ENCODE data around the gene HRNR.

Gene HRNR

DNA sequence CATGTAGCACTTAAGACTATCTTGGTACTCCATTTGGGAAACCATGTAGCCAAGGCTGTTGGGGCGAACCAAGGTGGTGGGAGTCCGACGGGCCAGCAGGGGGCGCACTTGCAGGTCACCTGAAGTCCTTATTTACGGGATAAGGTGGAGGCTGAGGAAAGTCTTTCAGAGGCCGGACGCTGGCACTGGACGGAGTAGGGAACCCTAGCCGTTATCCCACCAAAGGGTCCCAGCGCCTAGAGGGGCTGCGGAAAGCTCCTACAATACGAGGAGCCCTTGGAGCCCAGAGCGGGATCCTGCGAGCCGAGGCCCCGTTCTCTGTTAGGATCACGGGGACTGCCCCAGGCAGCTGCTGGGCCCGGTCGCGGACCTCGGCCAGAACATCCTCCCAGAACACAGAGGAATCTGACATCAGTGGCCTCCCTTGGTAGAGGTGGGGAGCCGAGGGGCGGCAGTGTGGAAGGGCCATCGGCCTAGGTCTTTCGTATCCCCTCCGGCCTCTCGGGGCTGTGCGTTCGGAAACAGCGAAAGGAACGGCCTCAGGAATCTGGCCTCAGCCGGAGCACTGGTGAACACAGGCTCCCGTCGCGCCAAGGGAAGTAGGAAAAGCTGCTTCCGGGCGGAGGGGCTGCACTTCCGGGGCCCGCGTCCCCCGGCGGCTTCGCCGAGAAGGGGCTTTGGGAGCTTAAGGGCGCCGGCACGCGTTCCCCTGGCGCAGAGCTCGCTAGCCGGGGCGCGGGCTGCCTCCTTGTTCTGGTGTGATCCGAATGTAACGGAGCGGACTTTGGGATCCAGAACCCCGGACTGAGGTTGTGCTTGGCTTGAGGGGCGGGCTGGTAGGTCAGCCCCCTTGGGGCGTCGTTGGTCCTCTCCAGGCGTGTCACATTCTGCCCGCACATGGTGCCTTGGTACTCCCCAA lies 35.1 kb downstream of the HRNR start:
- DNase-seq (ENCODE audit: low read depth): peak; percentile 38

DNA sequence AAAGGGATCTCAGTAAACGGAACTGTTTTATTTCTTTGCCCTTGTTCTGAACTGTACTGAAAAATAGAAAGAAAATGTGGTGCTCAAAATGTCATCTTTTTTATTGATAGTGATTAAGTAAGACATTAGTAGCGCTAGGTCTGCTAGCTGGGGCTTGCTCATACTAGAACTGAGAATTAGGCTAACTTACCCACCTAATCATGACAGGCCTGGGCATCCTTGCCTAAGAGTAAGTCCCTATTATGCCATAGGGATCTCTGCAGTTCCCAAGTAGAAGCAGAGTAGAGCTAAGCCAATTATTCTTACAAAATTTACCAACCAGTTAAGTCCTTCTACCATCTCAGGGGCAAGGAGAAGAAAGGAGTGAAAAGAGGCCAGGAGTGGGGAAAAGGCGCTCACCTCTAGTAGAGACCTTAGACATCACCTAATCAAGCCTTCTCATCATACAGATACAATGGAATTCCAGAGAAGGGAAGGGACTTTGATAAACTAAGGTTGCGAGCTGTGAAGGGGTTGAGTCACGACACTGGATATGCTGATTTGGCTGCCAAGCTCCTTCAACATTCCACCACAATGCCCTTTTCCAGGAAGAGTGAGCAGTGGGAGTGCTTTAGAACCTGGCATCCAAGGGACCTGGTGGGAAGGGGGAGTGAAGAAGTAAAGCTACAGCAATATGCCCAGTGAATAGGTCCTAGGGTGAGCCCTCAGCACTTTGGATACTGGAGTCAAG lies 37.3 kb downstream of the HRNR start:
- no peak for DNase-seq (ENCODE audit: low read depth)

DNA sequence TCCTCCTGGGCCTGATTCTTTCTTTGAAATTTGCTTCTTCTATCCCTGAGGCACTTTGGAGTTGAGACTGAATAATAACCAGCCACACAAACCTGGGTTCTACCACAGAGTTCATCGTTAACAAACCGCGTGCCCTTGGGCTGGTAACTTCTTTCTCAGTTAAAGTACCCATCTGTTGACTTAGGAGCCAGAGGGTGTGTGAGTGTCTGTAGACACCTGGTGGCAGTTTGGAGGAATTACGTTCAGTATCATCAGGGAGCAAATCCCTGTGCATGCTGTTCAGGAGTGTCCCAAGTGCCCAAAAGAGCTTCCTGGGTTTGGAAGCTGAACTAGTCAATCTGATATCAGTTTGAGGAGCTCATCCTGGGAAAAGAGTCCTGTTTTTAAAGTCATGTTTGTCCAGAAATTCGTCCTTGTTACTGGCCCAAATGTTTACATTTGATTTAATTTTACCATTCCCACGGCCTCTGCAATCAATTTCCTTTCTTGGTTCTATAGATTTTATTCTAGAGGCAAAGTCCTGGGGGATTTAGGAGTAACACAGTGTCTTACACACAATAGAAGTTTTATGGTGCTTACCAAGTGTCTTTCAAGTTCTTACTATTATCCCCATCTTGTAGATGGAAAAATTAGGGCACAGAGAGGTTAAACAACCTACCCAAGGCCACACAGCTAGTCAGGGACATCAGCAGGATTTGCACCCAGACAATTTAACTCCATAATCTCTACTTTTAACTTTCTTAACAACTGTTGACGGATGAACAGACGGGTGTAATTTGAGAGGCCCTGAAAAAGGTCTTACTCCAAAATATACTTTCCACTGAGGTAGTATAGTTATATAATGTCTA lies 38.2 kb downstream of the HRNR start:
- peak; percentile 62 for DNase-seq (ENCODE audit: low read depth)

DNA sequence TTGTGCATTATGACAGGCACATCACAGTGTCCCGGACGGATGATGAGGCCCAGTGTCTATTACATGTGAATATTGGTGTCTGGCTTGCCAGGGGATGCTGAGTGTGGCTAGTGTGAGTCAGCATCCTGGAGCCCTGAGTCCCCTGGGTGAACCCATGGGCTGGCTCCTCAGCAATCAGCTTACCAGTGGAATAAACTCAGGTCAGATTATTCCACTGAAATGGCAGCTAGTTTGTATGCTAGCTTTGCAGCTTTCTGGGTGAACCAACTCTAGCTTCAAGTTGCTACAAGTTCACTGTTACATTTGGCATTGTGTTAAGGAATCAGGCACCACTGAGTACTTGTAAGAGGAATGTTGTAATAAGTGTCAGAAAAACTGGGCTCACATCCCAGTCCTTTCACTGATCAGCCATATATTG lies 41.0 kb downstream of the HRNR start:
- peak; percentile 42 for DNase-seq (ENCODE audit: low read depth)

DNA sequence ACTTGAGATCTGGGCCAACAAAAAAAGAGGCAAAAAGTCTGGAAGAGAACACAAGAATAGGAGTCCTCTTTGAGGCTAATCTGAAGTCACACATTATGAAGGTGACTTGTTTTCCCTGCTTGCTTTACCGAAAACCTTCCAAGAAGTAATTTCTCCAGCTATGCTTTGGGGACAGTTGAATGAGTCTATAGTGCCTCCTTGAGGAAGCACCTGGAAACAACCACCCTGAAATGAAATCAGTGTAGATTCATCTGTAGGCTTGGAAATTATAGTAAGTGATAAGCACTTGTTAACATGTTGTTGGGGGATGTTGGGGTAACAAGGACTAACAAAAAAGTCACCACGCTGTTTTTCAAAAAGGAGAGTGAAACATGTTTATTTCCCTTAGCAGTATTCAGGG lies 41.6 kb downstream of the HRNR start:
- DNase-seq (ENCODE audit: low read depth): peak; percentile 21

DNA sequence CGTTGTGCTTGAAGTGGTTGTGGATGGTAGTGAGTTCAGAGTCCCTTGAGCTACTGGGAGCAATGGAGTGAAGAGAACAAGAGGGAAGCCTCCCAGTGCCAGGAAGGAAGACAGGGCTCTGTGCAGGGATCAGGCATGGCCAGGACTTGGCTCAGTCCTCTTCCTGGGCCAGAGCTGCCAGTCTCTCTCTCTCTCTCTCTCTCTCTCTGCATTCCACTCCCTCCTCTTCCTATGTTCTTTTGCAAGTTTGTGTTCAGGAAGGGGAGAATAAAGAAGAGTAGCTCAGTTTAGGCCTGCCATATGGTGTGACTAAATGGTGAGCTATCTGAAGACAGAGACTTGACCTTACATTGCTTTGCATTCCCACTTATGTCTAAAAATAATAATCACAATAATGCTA lies 44.4 kb downstream of the HRNR start:
- no peak for DNase-seq (ENCODE audit: low read depth)

DNA sequence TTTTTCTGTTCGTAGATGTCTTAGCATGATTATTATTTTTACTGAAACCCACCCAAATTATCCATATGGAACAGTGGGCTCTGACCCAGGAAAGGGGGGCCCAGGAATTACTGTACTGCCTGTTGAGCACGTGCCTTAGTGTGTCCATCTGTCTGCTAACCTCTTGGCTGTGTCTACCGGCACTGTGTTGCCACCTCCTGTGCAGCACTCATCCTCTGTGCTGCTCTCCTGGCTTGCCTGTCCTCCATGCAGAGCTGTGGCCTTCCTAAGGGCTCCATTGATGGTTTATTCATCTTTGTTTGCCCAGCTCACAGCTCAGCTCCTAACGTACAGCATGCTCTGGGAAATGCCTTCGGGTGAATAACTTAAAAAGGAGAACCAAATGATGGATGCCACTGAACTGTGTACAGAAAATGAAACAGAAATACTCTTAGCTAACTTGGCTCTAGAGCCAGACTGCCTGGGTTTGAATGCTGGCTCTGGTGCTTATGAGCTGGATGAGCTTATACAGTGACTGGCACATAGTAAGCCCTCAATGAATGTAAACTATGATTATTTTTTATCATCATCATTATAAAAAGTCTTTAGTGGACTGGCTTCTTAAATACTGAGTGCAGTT lies 53.6 kb downstream of the HRNR start:
- no peak for DNase-seq (ENCODE audit: low read depth)

DNA sequence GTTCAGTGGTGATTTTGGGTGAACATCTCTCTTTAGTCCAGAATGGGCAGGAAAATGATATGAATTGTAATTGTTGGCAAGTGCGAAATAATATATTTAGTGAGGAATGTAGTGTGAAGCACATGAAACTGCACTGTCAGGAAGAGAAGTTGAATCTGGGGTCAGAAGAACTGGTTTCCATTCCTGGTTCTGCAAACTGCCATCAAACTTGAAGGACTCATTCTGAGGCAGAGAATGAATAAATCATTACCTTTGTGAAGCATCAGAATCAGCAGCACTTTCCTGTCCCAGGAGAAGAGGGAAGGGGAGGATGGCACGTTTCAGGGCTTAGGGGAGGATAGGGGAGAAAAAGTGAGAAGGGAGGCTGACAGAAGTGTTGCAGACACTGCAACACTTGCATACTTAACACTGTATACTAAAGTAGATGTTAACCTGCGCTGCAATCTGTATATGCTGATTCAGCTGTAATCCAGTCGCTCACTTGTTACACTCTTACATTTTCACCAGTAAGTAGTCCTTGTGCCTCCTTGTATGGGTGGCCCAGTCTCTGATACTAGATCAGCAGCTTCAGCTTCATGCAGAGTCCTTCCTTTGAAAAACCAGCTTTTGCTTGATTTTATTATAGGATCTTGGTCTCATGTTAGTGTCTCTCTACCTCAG lies 54.5 kb downstream of the HRNR start:
- no peak for DNase-seq (ENCODE audit: low read depth)

DNA sequence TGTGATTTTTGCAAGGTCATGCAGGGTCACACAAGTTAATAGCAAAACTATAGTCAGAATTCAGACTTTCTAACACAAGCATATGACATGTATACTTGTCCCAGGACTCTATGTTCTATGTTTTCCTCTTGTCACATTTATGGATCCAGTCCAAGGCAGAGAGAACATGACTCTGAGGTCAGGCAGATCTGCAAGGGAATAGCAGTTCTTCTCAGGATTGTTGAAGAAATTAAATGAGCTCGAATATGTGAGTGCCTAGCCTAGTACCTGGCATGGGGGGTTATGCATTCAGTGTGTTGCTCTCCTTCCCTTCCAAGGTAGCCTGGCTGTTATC lies 55.5 kb downstream of the HRNR start:
- peak; percentile 41 for DNase-seq (ENCODE audit: low read depth)

DNA sequence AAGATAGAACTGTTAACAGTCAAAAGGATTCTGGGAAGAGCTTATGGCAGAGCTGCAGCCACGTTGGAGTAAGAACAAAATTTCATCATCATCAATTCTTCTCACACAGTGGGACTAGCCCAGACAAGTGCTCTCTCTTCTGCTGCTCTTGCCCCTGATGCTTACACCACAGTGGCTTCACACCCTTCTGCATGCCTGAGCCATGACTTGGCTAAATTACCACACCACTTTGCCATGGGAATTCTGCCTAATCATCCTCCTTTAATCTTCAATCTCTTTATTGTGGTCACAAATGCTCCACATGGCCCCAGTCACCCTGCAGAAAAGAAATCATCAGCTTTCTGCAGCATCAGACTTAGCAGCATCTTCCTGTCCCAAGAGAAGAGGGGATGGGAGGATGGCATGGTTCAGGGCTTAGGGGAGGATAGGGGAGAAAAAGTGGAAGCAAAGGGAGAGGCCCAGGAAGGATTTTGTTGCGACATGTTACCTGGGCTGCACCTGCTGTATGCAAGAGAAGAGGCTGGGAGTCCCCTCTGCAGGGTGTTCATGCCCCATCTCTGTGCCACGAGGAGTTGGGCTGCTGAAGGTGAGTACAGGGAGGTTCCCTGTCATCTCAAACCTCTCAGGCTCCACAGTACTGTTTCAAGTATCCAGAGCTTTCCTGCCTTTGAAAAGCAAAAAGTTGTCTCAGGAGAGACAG lies 56.0 kb downstream of the HRNR start:
- DNase-seq (ENCODE audit: low read depth): peak; percentile 90

DNA sequence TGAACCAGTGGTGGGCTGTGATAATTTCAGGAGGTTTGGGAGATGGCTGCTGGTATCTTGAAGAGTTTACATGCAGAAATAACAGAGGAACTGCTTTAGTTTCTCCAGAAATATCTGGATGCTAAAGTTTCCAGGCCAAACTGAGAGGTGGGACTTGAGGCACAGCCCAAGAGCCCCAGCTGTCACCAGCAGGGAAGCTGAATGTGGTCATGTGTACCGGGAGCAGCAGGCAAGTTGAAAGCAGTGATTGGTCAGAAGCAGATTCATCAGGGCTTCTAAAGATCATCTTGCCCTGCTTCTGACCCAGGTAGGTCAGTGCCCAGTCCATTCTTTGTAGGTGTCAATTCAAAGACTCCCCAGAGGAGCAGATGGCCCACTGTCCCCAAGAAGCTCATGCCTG lies 57.0 kb downstream of the HRNR start:
- DNase-seq (ENCODE audit: low read depth): no peak

DNA sequence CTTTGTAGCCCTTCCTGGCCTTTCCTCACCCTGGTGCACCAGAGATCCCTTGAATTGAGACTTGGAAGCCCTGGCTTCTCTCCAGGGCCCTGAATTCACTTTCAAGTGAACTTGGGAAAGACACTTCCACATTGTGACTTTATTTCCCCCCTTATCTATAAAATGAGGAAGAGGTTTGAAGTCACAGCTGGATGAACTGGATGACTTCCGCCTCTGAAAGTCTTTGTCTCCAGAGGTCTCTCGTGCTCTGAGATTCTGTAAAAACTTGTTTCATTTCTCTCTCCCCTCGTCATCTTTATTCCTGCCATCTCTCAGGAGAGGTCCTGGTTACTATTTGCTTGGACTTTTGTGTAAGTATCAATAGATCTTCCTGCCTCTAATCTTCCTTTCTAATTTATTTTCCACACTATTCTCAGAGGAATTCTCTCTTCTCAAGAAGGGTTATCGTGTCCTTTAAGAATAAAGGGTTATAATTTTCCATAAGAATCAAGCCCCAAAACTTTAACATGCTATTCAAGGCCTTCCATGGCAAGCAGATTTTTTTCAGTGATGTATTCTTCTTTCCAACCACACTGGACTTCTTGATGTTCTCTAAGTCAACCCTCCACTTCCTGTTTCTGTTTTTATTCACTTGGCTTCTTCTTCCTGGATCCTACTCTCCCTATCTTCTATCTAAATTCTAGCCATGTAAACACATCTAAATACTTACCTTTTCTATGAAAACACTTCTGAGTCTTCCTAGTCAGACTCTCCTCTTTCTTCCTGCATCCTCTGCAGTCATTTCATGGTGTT lies 58.5 kb downstream of the HRNR start:
- no peak for DNase-seq (ENCODE audit: low read depth)

DNA sequence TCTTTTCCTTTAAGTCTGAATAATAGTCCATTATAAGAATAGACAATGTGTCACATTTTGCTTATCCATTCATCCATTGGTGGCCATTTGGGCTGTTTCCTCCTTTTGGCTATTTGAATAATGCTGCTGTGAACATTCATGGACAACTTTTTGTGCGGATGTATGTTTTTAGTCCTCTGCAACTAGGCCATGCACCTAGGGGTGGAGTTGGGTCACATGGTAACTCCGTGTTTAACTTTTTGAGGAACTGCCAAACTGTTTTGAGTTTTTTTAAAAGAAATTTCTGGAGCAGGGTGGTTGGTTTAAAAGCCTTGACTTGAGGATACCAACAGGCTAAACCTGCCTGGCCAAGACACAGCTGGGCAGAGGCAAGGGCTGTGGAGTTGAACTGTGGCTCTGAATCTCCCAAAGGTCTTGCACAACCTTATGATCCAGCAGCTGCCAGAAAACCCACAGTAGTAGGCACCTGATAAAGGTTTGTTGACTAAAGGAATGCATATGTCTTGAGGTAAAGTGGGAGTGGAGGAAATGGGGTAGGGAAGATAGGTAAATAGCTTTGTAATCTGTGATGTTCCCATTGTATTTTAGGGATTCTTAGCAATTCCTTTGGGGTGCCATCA lies 59.4 kb downstream of the HRNR start:
- peak; percentile 23 for DNase-seq (ENCODE audit: low read depth)

DNA sequence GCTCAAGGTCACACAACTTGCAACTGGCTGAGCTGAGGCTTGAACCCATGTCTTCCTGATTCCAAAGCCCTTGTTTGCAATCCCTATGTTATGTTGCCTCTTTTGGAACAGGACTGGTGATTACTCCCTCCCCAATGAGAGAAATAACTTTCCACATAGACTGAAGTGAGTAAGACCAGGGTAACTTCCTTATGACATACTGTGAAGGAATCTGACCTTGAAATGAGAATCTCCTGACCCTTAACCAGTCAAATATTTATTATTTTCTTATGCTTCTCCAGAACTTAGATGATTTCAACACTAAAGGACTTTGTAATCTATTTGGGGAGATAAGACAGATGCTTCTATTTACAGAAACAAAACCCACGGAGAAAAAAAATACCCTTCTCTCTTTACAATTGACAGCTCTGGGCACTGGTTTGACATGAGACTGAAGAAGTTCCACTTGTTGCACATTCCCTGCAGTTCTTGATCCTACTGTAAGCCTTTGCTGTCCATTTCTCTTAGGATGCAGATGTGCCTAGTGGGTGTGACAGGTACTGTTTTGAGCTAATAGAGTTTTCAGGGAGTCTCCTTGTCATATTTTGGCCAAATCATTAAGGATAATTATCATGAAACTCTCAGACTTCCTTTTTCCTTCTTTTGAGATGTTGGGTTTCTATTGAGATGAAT lies 61.1 kb downstream of the HRNR start:
- peak; percentile 97 for DNase-seq (ENCODE audit: low read depth)
